DMS114 treated with DMSO at 0.1 percent for 48 hours (cell line): ENCODE results near the gene DPY19L1.
"Not testable (repeated sequence)": the region's sequence is repeated elsewhere in the genome, so short reads cannot be mapped to it uniquely, and the experiment has no call there.

ENCODE experiments used
- DNase-seq: peaks from one replicate; lab custom pipeline; 2025; ENCODE audit not compliant: unreplicated experiment; lab: John Stamatoyannopoulos, UW

Gene DPY19L1

GRCh38 chr7:34991938-34992840 lies 45.1 kb downstream of the DPY19L1 start:
- DNase-seq = no peak

GRCh38 chr7:34988442-34989125 lies 48.7 kb downstream of the DPY19L1 start:
- not testable (repeated sequence) for DNase-seq

- not testable (repeated sequence) for DNase-seq
These were observed 52.1 kb downstream of the DPY19L1 start for GRCh38 chr7:34985155-34985554.

GRCh38 chr7:34984140-34984539 lies 53.1 kb downstream of the DPY19L1 start:
- DNase-seq = not testable (repeated sequence)

- no peak for DNase-seq
These were observed 54.8 kb downstream of the DPY19L1 start for GRCh38 chr7:34982371-34983019.

GRCh38 chr7:34979124-34979523 lies 58.2 kb downstream of the DPY19L1 start:
- DNase-seq = not testable (repeated sequence)

GRCh38 chr7:34973400-34973760 lies 63.9 kb downstream of the DPY19L1 start:
- no peak for DNase-seq

GRCh38 chr7:34972739-34973399 lies 64.4 kb downstream of the DPY19L1 start:
- not testable (repeated sequence) for DNase-seq

GRCh38 chr7:34967818-34968217 lies 69.5 kb downstream of the DPY19L1 start:
- DNase-seq = not testable (repeated sequence)

- not testable (repeated sequence) for DNase-seq
These were observed 70.8 kb downstream of the DPY19L1 start for GRCh38 chr7:34966504-34966903.

- DNase-seq = no peak
These were observed 79.3 kb downstream of the DPY19L1 start for GRCh38 chr7:34958021-34958420.

GRCh38 chr7:34952822-34953221 lies 84.5 kb downstream of the DPY19L1 start:
- DNase-seq = no peak

- no peak for DNase-seq
These were observed 87.9 kb downstream of the DPY19L1 start for GRCh38 chr7:34949361-34949760.

GRCh38 chr7:34947427-34947826 lies 89.9 kb downstream of the DPY19L1 start:
- DNase-seq = not testable (repeated sequence)

- DNase-seq = no peak
These were observed 90.8 kb downstream of the DPY19L1 start for GRCh38 chr7:34946486-34946885.

GRCh38 chr7:34945894-34946477 lies 91.3 kb downstream of the DPY19L1 start:
- not testable (repeated sequence) for DNase-seq

GRCh38 chr7:34939175-34939574 lies 98.1 kb downstream of the DPY19L1 start:
- DNase-seq = no peak

GRCh38 chr7:34935735-34936165 lies 101.5 kb downstream of the DPY19L1 start:
- not testable (repeated sequence) for DNase-seq

GRCh38 chr7:34931739-34932138 lies 105.5 kb downstream of the DPY19L1 start:
- DNase-seq = no peak

- not testable (repeated sequence) for DNase-seq
These were observed 107.5 kb downstream of the DPY19L1 start for GRCh38 chr7:34929783-34930182.

- no peak for DNase-seq
These were observed 108.7 kb downstream of the DPY19L1 start for GRCh38 chr7:34928560-34928959.
